Activated naive CD4-positive, alpha-beta T cell treated with anti-CD3 and anti-CD28 coated beads, Interleukin-2, amount 10 ng/mL, durations not matched to agents 7 days and 5 days (primary cell): ENCODE results near the gene EIF3J.

Source experiments
- CTCF ChIA-PET: fragments of 350-600 bp; sonication (Branson Sonifier 250); formaldehyde crosslinking; loops from one replicate; lab custom pipeline; 2021; ENCODE audit warnings: antibody characterized with exemption; lab: Charles Lee
- DNase-seq: peaks from one replicate; pipeline ENCODE4 v3.0.0-alpha.2; 2020
- H3K27ac Mint-ChIP-seq: one replicate; pipeline ENCODE4 v1.8.0; 2021; ENCODE audit warnings: mild to moderate bottlenecking, moderate library complexity, mixed read lengths
- H3K27me3 Mint-ChIP-seq: one replicate; pipeline ENCODE4 v1.8.0; 2021; ENCODE audit warnings: mild to moderate bottlenecking, mixed read lengths
- H3K36me3 Mint-ChIP-seq: one replicate; pipeline ENCODE4 v1.8.0; 2021; ENCODE audit warnings: mixed read lengths
- H3K4me1 Mint-ChIP-seq: one replicate; pipeline ENCODE4 v1.8.0; 2021; ENCODE audit warnings: mixed read lengths
- H3K4me3 Mint-ChIP-seq: one replicate; pipeline ENCODE4 v1.8.0; 2021; ENCODE audit warnings: mild to moderate bottlenecking, moderate library complexity, mixed read lengths
- H3K9me3 Mint-ChIP-seq: one replicate; pipeline ENCODE4 v1.8.0; 2021; ENCODE audit warnings: mixed read lengths

EIF3J gene

GRCh38 chr15:44591326-44591725 lies 54.4 kb downstream of the EIF3J start:
- DNase-seq: no peak
- Mint-ChIP-seq H3K27ac (no peak overlapping the region), H3K36me3 (peaks cover 48% of the 10 kb centered on the region), H3K27me3 (no peaks in the 10 kb centered on the region), H3K4me3 (no peak overlapping the region), H3K4me1 (peaks cover 15% of the 10 kb centered on the region), H3K9me3 (no peaks in the 10 kb centered on the region)
- CTCF ChIA-PET: interaction anchor here (1.5 to 4.2 kb wide), 3 partner anchors 13 to 446 kb away, joined by 5 to 47 read pairs (median 18); partner anchors contain the start of gene TRIM69

GRCh38 chr15:44593042-44593736 lies 56.2 kb downstream of the EIF3J start:
- Mint-ChIP-seq H3K27me3 (no peaks in the 10 kb centered on the region), H3K27ac (peak overlapping the region; percentile 38), H3K36me3 (peaks cover 48% of the 10 kb centered on the region), H3K4me3 (no peak overlapping the region), H3K9me3 (no peaks in the 10 kb centered on the region), H3K4me1 (peaks cover 29% of the 10 kb centered on the region)
- CTCF ChIA-PET: interaction anchor here (0.7 to 4.2 kb wide), 9 partner anchors 9 to 442 kb away, joined by 3 to 47 read pairs (median 4); partner anchors contain the start of gene TRIM69
- DNase-seq: peak; percentile 39

- Mint-ChIP-seq H3K27ac (peak overlapping the region; percentile 42), H3K9me3 (no peaks in the 10 kb centered on the region), H3K36me3 (peaks cover 44% of the 10 kb centered on the region), H3K4me1 (peaks cover 38% of the 10 kb centered on the region), H3K27me3 (no peaks in the 10 kb centered on the region), H3K4me3 (no peak overlapping the region)
- DNase-seq: no peak
- CTCF ChIA-PET: interaction anchor here (0.6 to 4.2 kb wide), 2 partner anchors 17 to 142 kb away, joined by 3 to 47 read pairs; partner anchors contain the start of gene TRIM69
Measured at GRCh38 chr15:44595246-44595645, 58.3 kb downstream of the EIF3J start.

- DNase-seq: no peak
- peak overlapping the region; percentile 53 for H3K27ac Mint-ChIP-seq
- no peaks in the 10 kb centered on the region for H3K9me3 Mint-ChIP-seq
- H3K4me1 Mint-ChIP-seq: peaks cover 38% of the 10 kb centered on the region
- no peaks in the 10 kb centered on the region for H3K27me3 Mint-ChIP-seq
- H3K36me3 Mint-ChIP-seq: peaks cover 40% of the 10 kb centered on the region
- no peak overlapping the region for H3K4me3 Mint-ChIP-seq
- CTCF ChIA-PET: interaction anchor here (0.6 to 2.0 kb wide), 6 partner anchors 12 to 143 kb away, joined by 3 to 9 read pairs (median 4); partner anchors contain the start of gene TRIM69
Measured at GRCh38 chr15:44595656-44596510, 58.9 kb downstream of the EIF3J start.

- H3K27ac Mint-ChIP-seq: peak overlapping the region; percentile 53
- H3K27me3 Mint-ChIP-seq: no peaks in the 10 kb centered on the region
- CTCF ChIA-PET: interaction anchor here (0.6 to 2.0 kb wide), 5 partner anchors 13 to 142 kb away, joined by 3 to 9 read pairs (median 5); partner anchors contain the start of gene TRIM69
- H3K4me1 Mint-ChIP-seq: peaks cover 38% of the 10 kb centered on the region
- DNase-seq: no peak
- no peaks in the 10 kb centered on the region for H3K9me3 Mint-ChIP-seq
- no peak overlapping the region for H3K4me3 Mint-ChIP-seq
- H3K36me3 Mint-ChIP-seq: peaks cover 38% of the 10 kb centered on the region
Measured at GRCh38 chr15:44596511-44597010, 59.6 kb downstream of the EIF3J start.

GRCh38 chr15:44598066-44598465 lies 61.1 kb downstream of the EIF3J start:
- Mint-ChIP-seq H3K27ac (peak overlapping the region; percentile 73), H3K9me3 (no peaks in the 10 kb centered on the region), H3K4me3 (no peak overlapping the region), H3K4me1 (peaks cover 37% of the 10 kb centered on the region), H3K27me3 (no peaks in the 10 kb centered on the region), H3K36me3 (peaks cover 47% of the 10 kb centered on the region)
- CTCF ChIA-PET: interaction anchor here (1.0 to 3.0 kb wide), 4 partner anchors 15 to 141 kb away, joined by 3 to 9 read pairs (median 4); no protein-coding TSS in a partner anchor
- no peak for DNase-seq

GRCh38 chr15:44598892-44599291 lies 61.9 kb downstream of the EIF3J start:
- Mint-ChIP-seq H3K4me1 (peaks cover 32% of the 10 kb centered on the region), H3K4me3 (no peak overlapping the region), H3K9me3 (no peaks in the 10 kb centered on the region), H3K27me3 (no peaks in the 10 kb centered on the region), H3K27ac (no peak overlapping the region), H3K36me3 (peaks cover 49% of the 10 kb centered on the region)
- CTCF ChIA-PET: interaction anchor here (0.9 to 3.0 kb wide), 4 partner anchors 10 to 140 kb away, joined by 3 to 9 read pairs (median 4); no protein-coding TSS in a partner anchor
- DNase-seq: no peak

- CTCF ChIA-PET: interaction anchor here (0.7 to 1.2 kb wide), 2 partner anchors 135 to 394 kb away, joined by 3 to 4 read pairs; no protein-coding TSS in a partner anchor
- H3K4me3 Mint-ChIP-seq: no peak overlapping the region
- H3K27ac Mint-ChIP-seq: peak overlapping the region; percentile 8
- peaks cover 9% of the 10 kb centered on the region for H3K4me1 Mint-ChIP-seq
- DNase-seq: no peak
- H3K36me3 Mint-ChIP-seq: peaks cover 55% of the 10 kb centered on the region
- H3K9me3 Mint-ChIP-seq: no peaks in the 10 kb centered on the region
- no peaks in the 10 kb centered on the region for H3K27me3 Mint-ChIP-seq
Measured at GRCh38 chr15:44603126-44603525, 66.2 kb downstream of the EIF3J start.

GRCh38 chr15:44606740-44607139 lies 69.8 kb downstream of the EIF3J start:
- H3K36me3 Mint-ChIP-seq: peaks cover 55% of the 10 kb centered on the region
- H3K27me3 Mint-ChIP-seq: no peaks in the 10 kb centered on the region
- no peak for DNase-seq
- H3K4me1 Mint-ChIP-seq: no peaks in the 10 kb centered on the region
- H3K27ac Mint-ChIP-seq: no peak overlapping the region
- no peaks in the 10 kb centered on the region for H3K9me3 Mint-ChIP-seq
- CTCF ChIA-PET: interaction anchor here (0.7 kb wide), 1 partner anchor 45 kb away, joined by 3 read pairs; no protein-coding TSS in a partner anchor
- H3K4me3 Mint-ChIP-seq: no peak overlapping the region
